Colonic mucosa (tissue), 4 donors: ENCODE measurements around the gene ACSS3. TPM values are rescaled to one million over a fixed set of nuclear protein-coding genes. Genes with fewer than 3 reads are reported as not detected.
A peak's percentile ranks its signal among the peaks of the same experiment; 100 is the strongest.

ENCODE experiments used
- DNase-seq: peaks from one replicate; pipeline ENCODE4 v3.0.0-alpha.2; 2020
- H3K27ac ChIP-seq: fragments of 200-600 bp; one replicate; pipeline ENCODE4 v1.8.0; 2021
- H3K27me3 ChIP-seq: fragments of 200-600 bp; one replicate; pipeline ENCODE4 v1.8.0; 2021
- H3K36me3 ChIP-seq: fragments of 200-600 bp; one replicate; pipeline ENCODE4 v1.8.0; 2021
- H3K4me1 ChIP-seq: fragments of 200-600 bp; one replicate; pipeline ENCODE4 v1.8.0; 2021; ENCODE audit warnings: mild to moderate bottlenecking
- H3K4me3 ChIP-seq: fragments of 200-600 bp; one replicate; pipeline ENCODE4 v1.8.0; 2021
- H3K9ac ChIP-seq, 2 donors: one replicate each; pipeline ENCODE4 v1.7.0; 2013; ENCODE audit warnings: control low read depth in 2 of 2, low read depth in 2 of 2, low read length in 2 of 2
- H3K9me3 ChIP-seq: fragments of 200-600 bp; one replicate; pipeline ENCODE4 v1.8.0; 2021
- CTCF ChIP-seq: fragments of 200-600 bp; IDR thresholded peaks from one replicate; pipeline ENCODE4 v1.8.0; 2022; ENCODE audit warnings: antibody characterized with exemption, mild to moderate bottlenecking
- intact Hi-C: fragments of 100-400 bp; cut with DNase I; formaldehyde crosslinking; loops from one replicate; pipeline ENCODE4 v1.14.1; 2022
- total RNA-seq, 2 donors: library from RNA; stranded (reverse); fragmentation: NEBNext Ultra II Directional in 1 of 2; extraction: Animal tissue kit (Norgen Biotek cat#: 25700) in 1 of 2; gene quantifications; one replicate each; pipeline ENCODE4 v1.2.1, GENCODE V29; 2021
- donor health status: healthy.
- donor health status: DM: no; HTN: no; CAD: no.
- donor health status: DM: no; HTN: no; CAD: no.

The ACSS3 gene
- total RNA-seq, 2 donors from 2014 or later: 0.77 to 1.6 TPM

DNA sequence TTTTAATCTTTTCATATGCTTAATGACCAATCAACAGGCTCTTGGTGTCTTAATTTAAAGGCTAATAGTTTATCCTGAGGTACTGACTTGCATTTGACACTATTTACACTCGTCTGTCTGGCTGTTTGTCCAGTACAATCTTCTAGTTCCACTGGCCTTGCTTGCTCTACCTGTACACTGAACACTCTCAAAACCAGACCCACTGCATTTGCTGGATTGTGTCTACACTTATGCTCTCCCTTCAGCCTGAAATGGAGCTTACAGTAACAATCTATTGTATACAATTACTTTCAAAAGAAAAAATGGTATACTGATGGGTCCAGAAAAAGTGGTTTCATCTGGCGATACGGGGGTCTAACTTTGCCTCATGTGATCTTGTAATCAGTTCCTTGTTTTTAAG lies 2.3 kb upstream of the ACSS3 start:
- no peak overlapping the region for H3K9ac ChIP-seq
- H3K9me3 ChIP-seq: no peaks in the 10 kb centered on the region
- DNase-seq: no peak
- intact Hi-C loops: no loop called here
- no peak overlapping the region for H3K27ac ChIP-seq
- H3K4me3 ChIP-seq: no peak overlapping the region
- H3K36me3 ChIP-seq: no peaks in the 10 kb centered on the region
- no peaks in the 10 kb centered on the region for H3K27me3 ChIP-seq
- no peaks in the 10 kb centered on the region for H3K4me1 ChIP-seq
- no peak for TF ChIP-seq CTCF

DNA sequence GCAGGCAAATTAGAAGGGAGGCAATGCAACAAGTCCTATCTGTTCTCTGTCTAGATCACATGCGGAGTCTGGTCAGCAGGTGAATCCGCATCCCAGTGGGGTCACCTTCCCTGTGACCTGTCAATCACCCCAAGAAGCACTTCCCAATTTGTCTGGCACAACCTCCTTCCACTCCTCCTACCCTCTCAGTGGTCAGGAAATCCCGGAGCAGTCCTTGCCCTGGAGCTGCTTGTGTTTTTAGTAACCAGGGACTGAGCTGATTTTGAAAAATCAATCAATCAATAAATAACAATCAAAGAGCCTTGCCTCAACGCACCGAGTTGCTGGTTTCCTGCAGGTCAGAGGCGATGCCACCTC lies 572 bp upstream of the ACSS3 start:
- intact Hi-C loops: no loop called here
- no peak for DNase-seq
- Histone ChIP-seq H3K27ac (no peak overlapping the region), H3K9me3 (no peaks in the 10 kb centered on the region), H3K9ac (no peak overlapping the region), H3K4me1 (no peaks in the 10 kb centered on the region), H3K36me3 (no peaks in the 10 kb centered on the region), H3K27me3 (no peaks in the 10 kb centered on the region), H3K4me3 (peak overlapping the region; percentile 24)
- TF ChIP-seq CTCF: no peak

DNA sequence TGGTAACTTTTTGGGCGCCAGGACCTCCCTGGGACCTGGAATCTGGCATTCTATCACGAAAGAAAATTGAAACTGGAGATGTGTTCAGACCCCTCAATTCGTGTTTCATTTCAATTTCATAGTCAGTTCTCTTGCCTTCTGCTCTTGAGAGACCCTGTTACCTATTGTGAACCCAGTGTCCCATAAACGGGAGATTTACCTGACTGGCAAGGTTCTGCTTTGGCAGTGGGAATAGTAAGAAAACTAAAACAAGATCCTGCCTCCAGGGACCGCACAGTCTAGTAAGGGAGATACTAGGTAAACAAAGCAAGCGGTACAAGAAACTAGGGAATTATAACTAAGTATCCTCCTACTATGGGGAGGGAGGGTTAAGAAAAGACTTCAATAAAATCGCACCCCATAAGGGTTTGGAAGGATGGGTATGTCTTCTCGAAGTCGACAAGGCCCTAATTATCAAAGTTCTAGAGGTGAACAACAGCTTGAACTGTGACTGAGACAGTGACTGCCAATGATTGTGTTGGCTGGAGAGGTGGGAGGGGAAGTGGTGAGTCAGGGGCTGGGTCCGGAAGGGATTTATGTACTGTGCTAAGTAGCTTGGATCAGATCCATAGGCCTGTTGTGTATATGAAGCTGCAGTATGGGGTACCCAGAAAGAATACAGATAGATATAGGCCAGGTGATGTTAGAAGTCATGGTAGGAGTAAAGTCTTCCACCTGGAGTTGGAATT lies 754 bp downstream of the ACSS3 start:
- Histone ChIP-seq H3K36me3 (no peaks in the 10 kb centered on the region), H3K4me3 (peak overlapping the region; percentile 24), H3K27ac (peak overlapping the region; percentile 37), H3K9me3 (no peaks in the 10 kb centered on the region), H3K27me3 (no peaks in the 10 kb centered on the region), H3K4me1 (no peaks in the 10 kb centered on the region), H3K9ac (peak overlapping the region in 1 of 2 donors; percentile 16)
- no peak for DNase-seq
- intact Hi-C loops: no loop called here
- no peak for TF ChIP-seq CTCF

DNA sequence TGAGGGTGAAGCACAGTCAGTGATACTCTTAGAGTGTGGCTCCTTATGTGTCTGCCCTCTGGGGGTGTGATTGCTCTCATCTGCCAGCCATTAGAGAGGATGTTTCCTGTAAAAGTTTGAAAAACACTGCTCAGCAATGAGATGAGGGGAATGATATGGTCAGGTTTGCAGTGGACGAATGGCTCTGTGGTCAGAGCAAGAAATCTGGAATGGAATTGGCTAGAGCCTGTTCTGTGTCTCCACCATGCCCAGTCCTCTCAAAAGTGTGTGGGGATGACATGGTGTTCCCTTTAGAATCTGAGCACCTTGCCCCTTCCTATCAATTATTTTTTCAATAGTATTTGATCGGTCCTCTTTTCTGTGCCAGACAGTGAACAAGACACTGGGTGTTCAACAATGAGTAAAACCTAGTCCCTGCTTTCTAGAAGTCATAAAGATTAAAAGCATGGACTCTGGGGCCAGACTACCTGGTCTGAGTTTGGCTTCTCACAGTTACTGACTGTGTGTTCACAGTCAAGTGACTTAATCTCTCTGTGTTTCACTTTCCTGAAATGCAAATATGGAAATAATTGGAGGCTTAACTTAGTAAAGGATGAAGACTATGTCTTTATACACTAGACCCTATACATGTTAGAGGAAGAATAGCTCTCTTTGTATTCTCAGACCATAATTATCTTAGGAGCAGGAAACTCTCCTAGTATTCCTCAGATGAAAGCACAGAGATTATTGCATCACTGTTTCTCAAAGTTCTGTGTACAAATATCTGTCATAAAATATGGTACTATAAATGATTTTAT lies 1.6 kb downstream of the ACSS3 start:
- intact Hi-C loops: no loop called here
- no peak overlapping the region for H3K4me3 ChIP-seq
- H3K27me3 ChIP-seq: no peaks in the 10 kb centered on the region
- H3K9ac ChIP-seq: no peak overlapping the region
- H3K9me3 ChIP-seq: no peaks in the 10 kb centered on the region
- no peaks in the 10 kb centered on the region for H3K4me1 ChIP-seq
- no peaks in the 10 kb centered on the region for H3K36me3 ChIP-seq
- H3K27ac ChIP-seq: peak overlapping the region; percentile 13
- no peak for DNase-seq
- TF ChIP-seq CTCF: no peak

- TF ChIP-seq CTCF: no peak
- H3K4me1 ChIP-seq: no peaks in the 10 kb centered on the region
- DNase-seq: no peak
- intact Hi-C loops: no loop called here
- peak overlapping the region; percentile 13 for H3K27ac ChIP-seq
- no peaks in the 10 kb centered on the region for H3K36me3 ChIP-seq
- no peaks in the 10 kb centered on the region for H3K9me3 ChIP-seq
- no peaks in the 10 kb centered on the region for H3K27me3 ChIP-seq
- no peak overlapping the region for H3K4me3 ChIP-seq
- no peak overlapping the region for H3K9ac ChIP-seq
Measured at GRCh38 chr12:81080431-81080983, 2.6 kb downstream of the ACSS3 start.
